GM13976 (cell line): Measurements from ENCODE around the gene NDOR1.

ENCODE experiments used
- DNase-seq: peaks from one replicate; pipeline ENCODE4 v3.0.0; 2012; ENCODE audit warnings: low spot score
- CTCF ChIP-seq: IDR thresholded peaks from 2 replicates; pipeline ENCODE4 v1.5.1; 2012; ENCODE audit warnings: borderline replicate concordance, mild to moderate bottlenecking; ENCODE audit not compliant: insufficient read depth; ENCODE audit errors: extremely low read depth, missing control alignments, control extremely low read depth
- in situ Hi-C: fragments of 300-500 bp; cut with MboI; formaldehyde crosslinking; loops from one replicate; pipeline ENCODE4 v1.12.0; 2022; ENCODE audit warnings: low sequenced_read_pairs, mixed read lengths, inconsistent platforms; ENCODE audit not compliant: unreplicated experiment

NDOR1 gene

GRCh38 chr9:137183980-137184595 lies 21.4 kb upstream of the NDOR1 start:
- TF ChIP-seq CTCF, result no peak
- in situ Hi-C loops, result no loop called here
- DNase-seq, result no peak

- DNase-seq, result no peak
- in situ Hi-C loops, result no loop called here
- no peak for TF ChIP-seq CTCF
These were observed 20.4 kb upstream of the NDOR1 start for GRCh38 chr9:137184881-137185660.

- no peak for DNase-seq
- no peak for TF ChIP-seq CTCF
- in situ Hi-C loops, result no loop called here
These were observed 19.6 kb upstream of the NDOR1 start for GRCh38 chr9:137185921-137186320.

- in situ Hi-C loops, result no loop called here
- TF ChIP-seq CTCF, result no peak
- DNase-seq, result no peak
These were observed 19.1 kb upstream of the NDOR1 start for GRCh38 chr9:137186385-137186784.

- DNase-seq, result no peak
- in situ Hi-C loops, result no loop called here
- TF ChIP-seq CTCF, result no peak
These were observed 18.1 kb upstream of the NDOR1 start for GRCh38 chr9:137187386-137187785.

- in situ Hi-C loops, result no loop called here
- DNase-seq, result no peak
- no peak for TF ChIP-seq CTCF
These were observed 17.4 kb upstream of the NDOR1 start for GRCh38 chr9:137188086-137188489.
